ENCODE data around the gene MRPS12.

Gene MRPS12

DNA sequence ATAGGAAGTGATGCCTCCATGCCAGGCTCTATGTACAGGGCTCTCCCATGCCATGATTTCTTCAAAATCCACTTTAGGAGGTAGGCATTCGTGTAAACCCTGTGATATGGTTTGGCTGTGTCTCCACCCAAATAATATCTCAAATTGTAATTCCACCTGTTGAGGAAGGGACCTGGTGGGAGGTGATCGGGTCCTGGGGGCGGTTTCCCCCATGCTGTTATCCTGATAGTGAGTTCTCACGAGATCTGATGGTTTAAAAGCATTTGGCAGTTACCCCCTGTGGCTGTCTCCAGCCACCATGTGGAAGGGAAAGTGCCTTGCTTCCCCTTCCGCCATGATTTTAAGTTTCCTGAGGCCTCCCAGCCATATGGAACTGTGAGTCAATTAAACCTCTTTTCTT, 8.3 kb upstream of the MRPS12 start:
- no peak overlapping the region for H3K4me3 ChIP-seq (ENCODE audit: severe bottlenecking)
- TF ChIP-seq, protein P1, sequence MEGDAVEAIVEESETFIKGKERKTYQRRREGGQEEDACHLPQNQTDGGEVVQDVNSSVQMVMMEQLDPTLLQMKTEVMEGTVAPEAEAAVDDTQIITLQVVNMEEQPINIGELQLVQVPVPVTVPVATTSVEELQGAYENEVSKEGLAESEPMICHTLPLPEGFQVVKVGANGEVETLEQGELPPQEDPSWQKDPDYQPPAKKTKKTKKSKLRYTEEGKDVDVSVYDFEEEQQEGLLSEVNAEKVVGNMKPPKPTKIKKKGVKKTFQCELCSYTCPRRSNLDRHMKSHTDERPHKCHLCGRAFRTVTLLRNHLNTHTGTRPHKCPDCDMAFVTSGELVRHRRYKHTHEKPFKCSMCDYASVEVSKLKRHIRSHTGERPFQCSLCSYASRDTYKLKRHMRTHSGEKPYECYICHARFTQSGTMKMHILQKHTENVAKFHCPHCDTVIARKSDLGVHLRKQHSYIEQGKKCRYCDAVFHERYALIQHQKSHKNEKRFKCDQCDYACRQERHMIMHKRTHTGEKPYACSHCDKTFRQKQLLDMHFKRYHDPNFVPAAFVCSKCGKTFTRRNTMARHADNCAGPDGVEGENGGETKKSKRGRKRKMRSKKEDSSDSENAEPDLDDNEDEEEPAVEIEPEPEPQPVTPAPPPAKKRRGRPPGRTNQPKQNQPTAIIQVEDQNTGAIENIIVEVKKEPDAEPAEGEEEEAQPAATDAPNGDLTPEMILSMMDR (IDR thresholded peaks at IDR 0.05; ENCODE audit: poor library complexity, severe bottlenecking): no peak
- ATAC-seq (ENCODE audit: low read depth): no peak
- no peaks in the 10 kb centered on the region for H3K27me3 ChIP-seq (ENCODE audit: insufficient read depth, poor library complexity, severe bottlenecking)
- H3K27ac ChIP-seq (ENCODE audit: poor library complexity, severe bottlenecking): no peak overlapping the region
- no peak for DNase-seq (ENCODE audit: low spot score)
- H3K4me1 ChIP-seq (ENCODE audit: insufficient read depth, poor library complexity, severe bottlenecking): no peaks in the 10 kb centered on the region
- no peaks in the 10 kb centered on the region for H3K9me3 ChIP-seq (ENCODE audit: severe bottlenecking)
- H3K36me3 ChIP-seq (ENCODE audit: low read depth): peaks cover 21% of the 10 kb centered on the region

DNA sequence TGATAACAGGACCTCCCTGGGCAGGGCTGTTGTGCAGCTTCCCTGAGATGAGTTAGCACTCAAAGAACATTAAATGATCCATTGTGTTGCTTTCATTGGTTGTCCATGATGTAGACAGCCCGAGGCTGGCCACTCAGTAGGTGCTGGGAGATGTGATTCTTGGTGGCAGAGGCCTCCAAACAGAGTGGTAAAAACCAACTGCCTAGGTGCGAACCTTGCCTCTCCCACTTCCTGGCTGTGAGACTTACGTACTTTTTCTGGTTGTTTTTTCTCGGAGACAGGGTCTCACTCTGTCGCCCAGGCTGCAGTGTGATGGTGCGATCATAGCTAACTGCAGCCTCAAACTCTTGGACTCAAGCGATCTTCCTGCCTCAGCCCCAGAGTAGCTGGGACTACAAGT, 6.4 kb upstream of the MRPS12 start:
- Histone ChIP-seq H3K36me3 (ENCODE audit: low read depth) (peaks cover 32% of the 10 kb centered on the region), H3K4me3 (ENCODE audit: severe bottlenecking) (no peak overlapping the region), H3K4me1 (ENCODE audit: insufficient read depth, poor library complexity, severe bottlenecking) (no peaks in the 10 kb centered on the region), H3K27me3 (ENCODE audit: insufficient read depth, poor library complexity, severe bottlenecking) (no peaks in the 10 kb centered on the region), H3K9me3 (ENCODE audit: severe bottlenecking) (no peaks in the 10 kb centered on the region), H3K27ac (ENCODE audit: poor library complexity, severe bottlenecking) (no peak overlapping the region)
- ATAC-seq (ENCODE audit: low read depth): no peak
- no peak for DNase-seq (ENCODE audit: low spot score)
- TF ChIP-seq, protein P1 (IDR thresholded peaks at IDR 0.05; ENCODE audit: poor library complexity, severe bottlenecking): no peak

DNA sequence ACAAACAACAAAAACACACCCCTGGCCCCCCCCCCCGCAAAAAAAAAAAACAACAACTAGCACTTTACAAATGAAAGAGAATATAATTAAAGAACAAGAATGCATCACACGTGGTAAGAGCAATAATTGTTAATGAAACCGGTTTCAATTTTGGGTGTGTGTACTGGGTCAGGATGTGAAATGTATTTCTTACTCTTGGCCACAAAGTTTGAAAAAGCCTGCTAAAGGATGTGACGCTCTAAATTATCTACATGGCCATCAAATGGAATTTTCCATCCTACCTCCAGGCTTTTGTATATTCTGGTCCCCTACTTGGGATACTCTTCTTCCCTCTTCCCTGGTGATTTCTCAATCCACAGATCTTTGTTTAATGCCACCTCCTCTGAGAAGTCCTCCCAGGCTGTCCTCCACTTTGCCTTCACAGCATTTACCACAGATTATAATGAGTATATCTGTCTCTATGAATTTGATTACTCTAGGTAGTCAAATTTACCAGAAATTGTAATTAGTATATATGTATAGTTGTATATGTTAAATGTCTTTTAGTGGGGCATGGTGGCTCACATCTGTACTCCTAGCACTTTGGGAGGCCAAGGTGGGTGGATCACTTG, 2.2 kb upstream of the MRPS12 start:
- H3K27ac ChIP-seq (ENCODE audit: poor library complexity, severe bottlenecking): no peak overlapping the region
- H3K9me3 ChIP-seq (ENCODE audit: severe bottlenecking): no peaks in the 10 kb centered on the region
- TF ChIP-seq, protein P1 (IDR thresholded peaks at IDR 0.05; ENCODE audit: poor library complexity, severe bottlenecking): no peak
- no peak overlapping the region for H3K4me3 ChIP-seq (ENCODE audit: severe bottlenecking)
- no peak for DNase-seq (ENCODE audit: low spot score)
- H3K4me1 ChIP-seq (ENCODE audit: insufficient read depth, poor library complexity, severe bottlenecking): no peaks in the 10 kb centered on the region
- H3K36me3 ChIP-seq (ENCODE audit: low read depth): peaks cover 36% of the 10 kb centered on the region
- H3K27me3 ChIP-seq (ENCODE audit: insufficient read depth, poor library complexity, severe bottlenecking): no peaks in the 10 kb centered on the region
- no peak for ATAC-seq (ENCODE audit: low read depth)

DNA sequence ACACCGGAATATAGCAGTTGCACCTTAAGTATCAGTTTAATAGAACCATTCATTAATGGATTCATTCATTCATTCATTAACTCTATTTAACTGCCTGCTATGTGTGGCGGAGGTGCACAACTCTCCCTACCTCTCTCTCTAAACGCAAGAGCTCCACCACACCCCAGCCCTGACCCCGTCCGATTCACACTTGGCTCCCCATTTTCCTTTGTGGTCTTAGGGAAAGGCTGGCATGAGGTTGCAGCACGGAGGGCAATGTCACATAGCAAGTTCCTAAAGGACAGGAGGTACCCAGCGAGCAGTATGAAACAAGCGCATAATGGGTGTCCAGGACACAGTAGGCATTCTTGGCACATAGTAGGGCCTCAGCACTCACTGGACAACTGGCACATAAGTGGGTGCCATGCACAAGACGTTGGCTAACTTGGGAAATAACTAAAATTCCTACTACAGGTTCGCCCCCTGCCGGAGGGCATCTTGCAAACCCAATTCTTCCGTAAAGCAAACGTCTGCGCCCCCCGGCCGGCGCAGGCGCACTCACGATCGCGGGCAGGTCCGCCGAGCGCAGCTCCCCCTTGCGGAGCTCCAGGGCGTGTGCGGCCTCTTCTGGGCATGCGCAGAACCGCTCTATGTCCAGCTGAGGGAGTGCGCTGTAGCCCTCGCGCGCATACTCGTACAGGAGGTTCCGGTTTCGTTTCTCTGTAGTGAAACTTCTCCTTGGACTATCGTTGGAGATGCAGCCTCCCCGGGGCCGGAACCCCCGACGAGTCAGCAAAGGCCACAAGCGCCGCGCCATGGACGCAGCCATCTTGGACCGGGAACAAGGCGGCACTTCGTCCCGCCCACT, 592 bp upstream of the MRPS12 start, which contains the start of gene SARS2:
Gene SARS2, minus strand, starts transcription at position 835 of the 847 bp plus-strand sequence. Its CDS starts 27 bp downstream, at position 808.
- TF ChIP-seq, protein P1 (IDR thresholded peaks at IDR 0.05; ENCODE audit: poor library complexity, severe bottlenecking): peak; percentile 99
- H3K27ac ChIP-seq (ENCODE audit: poor library complexity, severe bottlenecking): peak within 1 kb of the TSS; percentile 67
- H3K36me3 ChIP-seq (ENCODE audit: low read depth): peaks cover 32% of the 10 kb centered on the region
- H3K4me3 ChIP-seq (ENCODE audit: severe bottlenecking): peak within 1 kb of the TSS; percentile 59
- peak; percentile 40 for ATAC-seq (ENCODE audit: low read depth)
- DNase-seq (ENCODE audit: low spot score): no peak
- H3K9me3 ChIP-seq (ENCODE audit: severe bottlenecking): no peaks in the 10 kb centered on the region
- H3K4me1 ChIP-seq (ENCODE audit: insufficient read depth, poor library complexity, severe bottlenecking): no peaks in the 10 kb centered on the region
- no peaks in the 10 kb centered on the region for H3K27me3 ChIP-seq (ENCODE audit: insufficient read depth, poor library complexity, severe bottlenecking)

DNA sequence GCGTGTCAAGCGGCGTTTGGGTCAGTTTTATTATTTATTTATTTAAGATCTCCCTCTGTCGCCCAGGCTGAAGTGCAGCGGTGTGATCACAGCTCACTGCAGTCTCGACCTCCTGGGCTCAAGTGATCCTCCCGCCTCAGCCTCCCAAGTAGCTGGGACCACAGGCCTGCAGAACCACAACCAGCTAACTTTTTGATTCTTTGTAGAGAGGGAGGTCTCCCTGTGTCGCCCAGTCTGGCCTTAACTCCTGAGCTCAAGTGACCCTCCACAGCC, 713 bp downstream of the MRPS12 start:
- ATAC-seq (ENCODE audit: low read depth) (no peak), DNase-seq (ENCODE audit: low spot score) (no peak)
- H3K27ac ChIP-seq (ENCODE audit: poor library complexity, severe bottlenecking): peak overlapping the region; percentile 67
- peak overlapping the region; percentile 59 for H3K4me3 ChIP-seq (ENCODE audit: severe bottlenecking)
- peaks cover 32% of the 10 kb centered on the region for H3K36me3 ChIP-seq (ENCODE audit: low read depth)
- TF ChIP-seq, protein P1 (IDR thresholded peaks at IDR 0.05; ENCODE audit: poor library complexity, severe bottlenecking): no peak
- no peaks in the 10 kb centered on the region for H3K4me1 ChIP-seq (ENCODE audit: insufficient read depth, poor library complexity, severe bottlenecking)
- no peaks in the 10 kb centered on the region for H3K9me3 ChIP-seq (ENCODE audit: severe bottlenecking)
- H3K27me3 ChIP-seq (ENCODE audit: insufficient read depth, poor library complexity, severe bottlenecking): no peaks in the 10 kb centered on the region
